Stimulated activated CD8-positive, alpha-beta memory T cell treated with anti-CD3 and anti-CD28 coated beads, Interleukin-2, amount 100 ng/mL, for 1 hour (primary cell): ENCODE data around the gene CACNG5.

Experiments used
- DNase-seq, 2 donors: peaks; one replicate each; pipeline ENCODE4 v3.0.0-alpha.2; 2020; ENCODE audit warnings: low read depth in 2 of 2

Gene CACNG5

DNA sequence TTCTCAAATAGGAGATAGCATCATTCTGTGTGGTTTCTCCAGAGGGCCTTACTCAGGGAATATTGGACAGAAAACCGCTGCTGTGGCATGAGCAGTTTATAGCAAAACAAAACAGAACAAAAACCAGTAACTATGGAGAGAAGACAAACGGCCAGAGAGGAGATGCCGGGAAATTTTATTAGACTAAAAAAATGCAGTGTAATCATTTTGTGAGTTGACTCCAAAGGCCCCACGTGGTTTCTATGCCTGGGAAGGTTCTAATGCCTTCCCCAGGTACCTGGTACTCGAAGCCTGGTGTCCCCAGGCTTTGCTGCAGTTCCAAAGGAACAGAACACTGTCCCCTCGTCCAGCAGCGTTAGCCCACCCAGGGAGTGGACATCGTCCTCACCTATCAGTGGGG lies 12.9 kb upstream of the CACNG5 start:
- DNase-seq = no peak

GRCh38 chr17:66826856-66827255 lies 8.1 kb upstream of the CACNG5 start:
- DNase-seq = no peak

- no peak for DNase-seq
Observed at GRCh38 chr17:66829386-66829864, 5.5 kb upstream of the CACNG5 start.

DNA sequence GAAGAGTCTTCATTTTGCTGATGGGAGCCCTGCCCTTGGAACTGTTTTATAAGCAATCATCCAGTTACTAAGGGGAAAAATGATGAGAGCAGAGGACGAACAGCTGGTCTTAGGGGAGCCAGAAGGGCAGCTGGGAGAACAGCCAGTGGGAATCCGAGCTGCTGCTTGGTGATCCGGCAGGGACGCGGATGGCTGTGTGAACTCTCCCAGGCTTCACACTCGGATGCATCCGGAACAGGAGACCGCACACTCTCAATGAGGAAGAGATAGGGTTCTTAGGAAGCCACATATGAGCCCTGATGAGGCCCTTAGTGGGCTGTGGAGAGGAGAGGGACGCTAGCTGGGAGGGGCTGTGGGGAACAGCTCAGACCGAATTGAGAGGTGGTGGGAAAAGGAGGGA lies 5.0 kb upstream of the CACNG5 start:
- no peak for DNase-seq

- DNase-seq = no peak
Observed at GRCh38 chr17:66830451-66830850, 4.5 kb upstream of the CACNG5 start.

DNA sequence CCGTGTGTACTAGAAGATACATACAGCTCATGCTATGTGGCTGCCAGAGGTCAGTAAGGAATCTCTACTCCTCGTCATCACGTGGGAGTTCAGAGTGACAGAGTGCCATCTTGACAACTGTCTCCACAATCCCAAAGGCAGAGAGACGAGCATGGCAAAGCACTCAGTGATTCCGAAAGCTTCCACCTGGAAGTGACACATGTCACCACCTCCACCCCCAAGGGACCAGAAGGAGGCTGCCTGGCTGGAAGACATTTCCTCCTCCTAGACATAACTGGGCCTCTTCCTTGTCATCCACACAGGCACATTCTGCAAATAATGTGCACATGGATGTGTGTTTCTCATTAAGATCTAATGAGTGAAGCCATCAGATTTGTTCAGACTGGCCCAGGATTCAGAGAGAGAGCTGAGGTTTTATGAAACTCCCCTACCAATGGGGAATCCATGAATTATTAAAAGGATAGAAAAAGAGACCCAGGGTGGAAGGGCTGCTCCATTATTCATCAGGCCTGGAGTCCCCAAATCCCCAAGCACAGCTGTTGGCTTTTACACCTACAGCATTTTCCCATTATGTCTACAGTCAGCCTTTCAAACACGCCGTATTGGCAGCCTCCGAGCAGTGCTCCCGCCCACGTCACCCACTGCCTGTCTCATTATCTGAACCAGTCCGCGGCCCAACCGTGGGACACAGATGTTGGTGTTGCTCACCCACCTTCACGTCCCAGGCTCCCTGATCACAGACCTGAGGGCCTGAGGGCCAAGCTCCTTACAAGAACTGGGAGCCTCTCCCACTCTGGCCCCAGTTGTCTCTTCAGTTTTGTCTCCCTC lies 3.3 kb upstream of the CACNG5 start:
- DNase-seq = no peak

DNA sequence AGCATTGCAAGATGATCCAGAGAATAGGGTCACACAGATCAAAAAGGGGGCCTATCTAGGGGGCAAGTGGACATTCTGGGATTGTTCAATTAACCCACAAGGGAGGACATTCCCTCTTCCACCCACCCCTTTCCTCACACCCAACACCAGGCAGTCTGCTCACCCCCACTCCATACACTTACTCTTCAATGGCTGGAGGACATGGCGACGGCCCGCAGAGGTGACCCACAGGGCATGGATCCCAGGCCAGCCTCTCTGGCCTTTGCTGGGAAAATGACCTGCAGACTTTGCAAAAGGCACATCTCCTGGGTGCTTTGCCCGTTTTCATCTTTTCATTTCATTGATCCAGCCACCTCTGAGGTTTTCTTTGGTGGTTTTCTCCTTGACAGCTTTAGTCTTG lies 1.7 kb upstream of the CACNG5 start:
- no peak for DNase-seq

GRCh38 chr17:66834426-66834918 lies 445 bp upstream of the CACNG5 start:
- DNase-seq = no peak

DNA sequence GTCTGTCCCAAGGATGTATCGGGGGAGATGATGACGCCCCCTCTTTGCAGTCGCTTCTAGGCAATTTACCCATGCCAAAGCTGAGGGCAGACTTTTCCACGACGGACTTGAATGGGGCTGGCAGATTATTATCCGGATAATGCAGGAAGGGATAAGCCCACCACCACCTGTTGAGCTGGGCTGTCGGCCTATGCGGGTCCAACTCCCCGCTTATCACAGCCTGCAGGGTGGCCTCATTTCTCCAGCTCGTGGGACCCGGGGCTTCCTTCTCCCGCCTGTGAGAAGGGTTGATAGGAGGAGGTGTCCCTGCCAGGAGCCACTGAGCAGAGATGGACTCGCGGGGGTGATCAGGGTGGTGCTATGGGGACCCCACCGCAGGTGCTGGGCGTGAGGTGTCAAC lies 559 bp downstream of the CACNG5 start:
- no peak for DNase-seq

DNA sequence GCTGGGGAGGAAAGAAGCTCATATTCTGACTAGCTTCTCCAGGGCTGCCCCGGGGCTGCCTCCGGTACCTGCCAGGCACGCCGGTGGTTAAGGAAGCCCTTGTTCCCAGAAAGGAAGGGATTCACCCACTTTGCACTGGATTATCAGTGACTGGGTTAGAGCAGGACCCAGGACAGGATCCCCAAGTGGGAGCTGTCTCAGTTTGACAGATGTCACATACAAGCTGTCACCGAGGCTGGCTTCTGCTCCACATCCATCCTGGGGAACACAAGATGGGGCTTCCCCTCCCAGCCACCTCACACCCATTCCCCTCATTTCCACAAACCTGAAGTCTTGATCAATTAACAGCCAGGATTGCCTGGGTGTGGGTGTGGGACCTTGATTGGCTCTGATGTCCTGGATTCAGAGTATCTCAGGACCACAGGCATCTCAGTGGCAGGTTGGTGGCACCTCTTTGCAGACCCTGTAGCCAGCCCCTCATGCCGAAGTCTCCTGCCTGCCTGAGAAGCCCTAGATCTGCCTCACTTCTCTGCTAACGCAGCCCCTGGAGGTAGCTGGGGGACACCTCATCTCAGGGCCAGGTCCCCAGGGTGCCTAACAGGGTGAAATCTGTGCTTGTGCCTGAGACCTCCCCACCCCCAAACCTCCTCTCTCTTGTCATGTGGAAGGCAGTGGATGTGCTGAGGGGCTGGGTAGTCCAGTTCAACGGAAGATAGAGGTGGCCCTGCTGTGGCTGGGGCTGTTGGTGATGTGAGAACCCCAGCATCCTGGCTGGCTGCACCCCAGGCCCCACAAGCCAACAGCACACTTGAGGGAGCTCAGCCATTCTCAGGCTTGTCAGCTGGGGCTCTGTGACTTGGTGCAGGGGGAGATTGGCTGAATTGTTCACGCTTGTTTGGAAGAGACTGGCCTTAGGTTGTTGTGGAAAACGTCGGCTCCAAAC lies 1.4 kb downstream of the CACNG5 start:
- no peak for DNase-seq

GRCh38 chr17:66837226-66837625 lies 2.3 kb downstream of the CACNG5 start:
- DNase-seq = no peak

DNA sequence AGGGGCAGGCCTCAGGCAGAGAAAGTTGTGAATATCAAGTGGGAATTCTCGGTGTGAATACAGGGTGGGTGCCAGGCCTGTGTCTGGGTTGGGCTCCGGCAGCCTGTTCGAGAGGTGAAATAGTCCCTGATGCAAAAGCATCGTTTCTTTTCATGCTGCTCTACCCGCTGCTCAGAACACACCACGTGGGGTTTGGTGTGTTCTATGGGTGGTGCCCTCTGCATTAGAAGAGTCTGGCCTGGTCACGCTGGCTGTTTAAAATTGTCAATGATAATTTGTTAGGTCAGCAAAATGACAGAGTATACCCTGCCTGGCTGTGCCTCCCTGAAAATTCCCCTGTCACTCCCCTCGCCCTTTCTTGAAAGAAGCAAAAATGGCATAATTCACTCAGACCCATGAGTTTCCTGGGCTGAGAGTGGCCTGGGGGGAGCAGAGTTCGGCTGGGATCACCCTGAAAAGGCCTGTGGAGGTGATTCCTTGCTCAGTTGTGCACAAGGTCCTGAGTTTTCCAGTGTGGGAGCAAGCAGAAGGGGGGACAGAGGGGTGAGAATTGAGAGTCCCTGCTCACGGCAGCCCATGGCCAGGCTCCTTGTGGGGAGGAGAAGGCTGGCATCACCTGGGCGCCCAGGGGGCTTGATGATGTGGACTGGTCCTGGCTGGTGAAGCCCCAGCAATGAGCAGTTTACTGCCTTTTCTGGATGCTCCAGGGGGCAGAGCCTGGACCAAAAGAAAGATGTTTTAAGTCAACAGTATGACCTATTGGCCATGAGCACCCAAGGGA lies 3.2 kb downstream of the CACNG5 start:
- no peak for DNase-seq

GRCh38 chr17:66839616-66840015 lies 4.7 kb downstream of the CACNG5 start:
- no peak for DNase-seq

DNA sequence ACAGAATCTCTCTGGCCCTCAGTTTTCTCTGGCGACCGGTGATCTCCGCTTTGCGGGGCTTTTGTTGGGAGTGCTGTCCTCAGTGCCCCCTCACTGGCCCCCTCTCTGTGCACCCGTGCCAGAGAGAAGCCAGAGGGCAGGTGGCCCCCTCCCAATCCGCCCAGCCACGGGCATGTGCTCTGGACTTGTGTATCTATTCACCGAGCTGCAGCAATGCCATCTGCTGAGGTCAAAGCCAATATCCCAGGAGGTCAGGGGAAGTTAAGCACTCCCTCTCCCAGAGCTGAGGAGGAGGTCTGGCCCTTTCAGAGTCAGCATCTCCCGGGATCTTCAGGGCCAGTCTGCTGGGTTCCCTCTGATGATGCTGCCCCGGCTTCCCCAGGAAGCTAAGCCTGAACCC lies 5.1 kb downstream of the CACNG5 start:
- DNase-seq = no peak

DNA sequence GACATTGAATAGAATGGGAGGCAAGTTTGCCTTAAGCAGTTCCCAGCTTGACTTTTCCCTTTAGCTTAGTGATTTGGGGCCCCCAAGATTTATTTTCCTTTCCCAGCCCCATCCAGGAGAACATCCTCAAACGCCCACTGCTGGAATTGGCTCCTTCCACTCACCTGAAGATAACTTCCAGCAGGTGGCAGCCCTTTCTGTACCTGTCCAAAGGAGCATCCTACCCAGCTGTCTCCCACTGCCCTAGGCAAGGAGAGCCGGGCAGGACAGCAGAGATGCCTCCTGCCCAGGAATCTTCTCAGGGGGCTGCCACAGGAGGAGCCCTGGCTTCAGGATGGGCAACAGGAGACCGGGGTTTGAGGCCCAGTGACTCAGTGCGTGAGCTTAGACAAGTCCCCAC lies 6.4 kb downstream of the CACNG5 start:
- DNase-seq = no peak

- DNase-seq = no peak
Observed at GRCh38 chr17:66841744-66842143, 6.8 kb downstream of the CACNG5 start.

GRCh38 chr17:66842505-66842904 lies 7.6 kb downstream of the CACNG5 start:
- no peak for DNase-seq

DNA sequence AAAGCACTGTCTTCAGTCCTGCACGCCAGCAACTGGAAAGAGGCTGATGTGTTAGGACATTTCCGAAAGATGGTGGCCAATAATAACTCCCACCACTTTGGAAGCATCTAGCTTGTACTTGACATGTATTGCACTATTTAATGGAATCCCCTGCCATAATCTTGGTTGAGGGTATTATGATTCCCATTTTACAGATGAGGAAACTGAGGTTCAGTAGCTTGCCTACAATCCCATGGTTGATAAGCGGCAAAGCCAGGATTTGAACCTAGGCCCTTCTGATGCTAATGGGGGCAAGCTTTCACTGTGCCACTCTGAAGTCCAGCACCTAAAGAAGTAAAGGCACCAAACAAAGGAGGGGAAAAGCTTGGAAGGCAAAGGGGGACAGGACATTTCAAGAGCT lies 8.0 kb downstream of the CACNG5 start:
- DNase-seq = no peak

- no peak for DNase-seq
Observed at GRCh38 chr17:66843627-66844026, 8.7 kb downstream of the CACNG5 start.

GRCh38 chr17:66847704-66848103 lies 12.8 kb downstream of the CACNG5 start:
- no peak for DNase-seq

GRCh38 chr17:66848496-66848895 lies 13.6 kb downstream of the CACNG5 start:
- DNase-seq = no peak
